Measurements from ENCODE around the gene MSTO1.

- no peak for TF ChIP-seq POLR2A (IDR thresholded peaks at IDR 0.05)
- no peak for TF ChIP-seq CTCF (IDR thresholded peaks at IDR 0.05)
These were observed 40.3 kb downstream of the MSTO1 start for GRCh38 chr1:155650231-155650757.
